Loucy (cell line): ENCODE data around the gene MIA2.

Source experiments
- H2AFZ ChIP-seq: fragments of 200-600 bp; sonication (generic); 2 replicates; pipeline ENCODE4 v1.6.0; 2016; ENCODE audit warnings: antibody characterized with exemption, mild to moderate bottlenecking, low read length, moderate library complexity
- H3F3A ChIP-seq: fragments of 200-600 bp; 2 replicates; pipeline ENCODE4 v1.6.0; 2016; ENCODE audit warnings: antibody characterized with exemption, low read depth, mild to moderate bottlenecking
- H3K27me3 ChIP-seq: fragments of 200-600 bp; sonication (generic); 2 replicates; pipeline ENCODE4 v1.6.1; 2014; ENCODE audit warnings: low read length, mild to moderate bottlenecking; ENCODE audit not compliant: insufficient read depth, poor library complexity, severe bottlenecking
- H3K36me3 ChIP-seq: fragments of 200-600 bp; sonication (generic); 2 replicates; pipeline ENCODE4 v1.6.1; 2016; ENCODE audit warnings: low read length; ENCODE audit not compliant: insufficient read depth
- H3K4me1 ChIP-seq: fragments of 200-600 bp; sonication (generic); 2 replicates; pipeline ENCODE4 v1.5.1; 2014; ENCODE audit warnings: low read length, mild to moderate bottlenecking; ENCODE audit not compliant: insufficient read depth, poor library complexity, severe bottlenecking
- H3K4me2 ChIP-seq: fragments of 200-600 bp; sonication (generic); 2 replicates; pipeline ENCODE4 v1.6.0; 2014; ENCODE audit warnings: antibody characterized with exemption, low read length, low read depth, mild to moderate bottlenecking; ENCODE audit not compliant: poor library complexity, severe bottlenecking
- H3K4me3 ChIP-seq: fragments of 200-600 bp; sonication (generic); 2 replicates; pipeline ENCODE4 v1.5.1; 2014; ENCODE audit warnings: low read length, mild to moderate bottlenecking, mixed read lengths; ENCODE audit not compliant: poor library complexity, severe bottlenecking
- H3K79me2 ChIP-seq: fragments of 200-600 bp; sonication (generic); 2 replicates; pipeline ENCODE4 v1.6.1; 2014; ENCODE audit warnings: low read length; ENCODE audit not compliant: insufficient read depth
- H3K9ac ChIP-seq: fragments of 200-600 bp; sonication (generic); 2 replicates; pipeline ENCODE4 v1.6.0; 2014; ENCODE audit warnings: mild to moderate bottlenecking, low read depth, low read length, moderate library complexity; ENCODE audit not compliant: poor library complexity, severe bottlenecking
- H3K9me2 ChIP-seq: fragments of 200-600 bp; sonication (generic); replicated peaks from 2 replicates; pipeline ENCODE4 v1.6.1; 2016; ENCODE audit warnings: low read depth, low read length, mixed read lengths
- H3K9me3 ChIP-seq: fragments of 200-600 bp; sonication (generic); 2 replicates; pipeline ENCODE4 v1.6.1; 2014; ENCODE audit warnings: mild to moderate bottlenecking, antibody characterized with exemption, low read length, low read depth; ENCODE audit not compliant: insufficient read depth
- H4K20me1 ChIP-seq: fragments of 200-600 bp; sonication (generic); 2 replicates; pipeline ENCODE4 v1.6.0; 2014; ENCODE audit warnings: antibody characterized with exemption, low read length, mild to moderate bottlenecking; ENCODE audit not compliant: insufficient read depth, poor library complexity, severe bottlenecking
- EZH2phosphoT487 ChIP-seq: fragments of 200-600 bp; IDR thresholded peaks from 2 replicates; pipeline ENCODE4 v1.6.1; 2018; ENCODE audit warnings: antibody characterized with exemption, mild to moderate bottlenecking, moderate library complexity, borderline replicate concordance
- TF ChIP-seq, protein P1 (sequence below): fragments of 200-600 bp; sonication (generic); conservative IDR thresholded peaks from 2 replicates; pipeline ENCODE4 v1.5.1; 2014; ENCODE audit warnings: mild to moderate bottlenecking, antibody characterized with exemption, low read length

Gene MIA2

GRCh38 chr14:39370415-39370814, 136.7 kb downstream of the MIA2 start:
- no peak overlapping the region for H3K4me3 ChIP-seq
- no peaks in the 10 kb centered on the region for H3K9me2 ChIP-seq
- H3K4me1 ChIP-seq = no peaks in the 10 kb centered on the region
- H3K36me3 ChIP-seq = no peaks in the 10 kb centered on the region
- H2AFZ ChIP-seq = no peak overlapping the region
- TF ChIP-seq, protein P1, sequence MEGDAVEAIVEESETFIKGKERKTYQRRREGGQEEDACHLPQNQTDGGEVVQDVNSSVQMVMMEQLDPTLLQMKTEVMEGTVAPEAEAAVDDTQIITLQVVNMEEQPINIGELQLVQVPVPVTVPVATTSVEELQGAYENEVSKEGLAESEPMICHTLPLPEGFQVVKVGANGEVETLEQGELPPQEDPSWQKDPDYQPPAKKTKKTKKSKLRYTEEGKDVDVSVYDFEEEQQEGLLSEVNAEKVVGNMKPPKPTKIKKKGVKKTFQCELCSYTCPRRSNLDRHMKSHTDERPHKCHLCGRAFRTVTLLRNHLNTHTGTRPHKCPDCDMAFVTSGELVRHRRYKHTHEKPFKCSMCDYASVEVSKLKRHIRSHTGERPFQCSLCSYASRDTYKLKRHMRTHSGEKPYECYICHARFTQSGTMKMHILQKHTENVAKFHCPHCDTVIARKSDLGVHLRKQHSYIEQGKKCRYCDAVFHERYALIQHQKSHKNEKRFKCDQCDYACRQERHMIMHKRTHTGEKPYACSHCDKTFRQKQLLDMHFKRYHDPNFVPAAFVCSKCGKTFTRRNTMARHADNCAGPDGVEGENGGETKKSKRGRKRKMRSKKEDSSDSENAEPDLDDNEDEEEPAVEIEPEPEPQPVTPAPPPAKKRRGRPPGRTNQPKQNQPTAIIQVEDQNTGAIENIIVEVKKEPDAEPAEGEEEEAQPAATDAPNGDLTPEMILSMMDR = no peak
- TF ChIP-seq EZH2phosphoT487 = no peak
- no peaks in the 10 kb centered on the region for H3F3A ChIP-seq
- H3K9ac ChIP-seq = no peak overlapping the region
- no peaks in the 10 kb centered on the region for H3K79me2 ChIP-seq
- no peak overlapping the region for H3K4me2 ChIP-seq
- no peaks in the 10 kb centered on the region for H4K20me1 ChIP-seq
- H3K9me3 ChIP-seq = no peaks in the 10 kb centered on the region
- H3K27me3 ChIP-seq = no peaks in the 10 kb centered on the region

DNA sequence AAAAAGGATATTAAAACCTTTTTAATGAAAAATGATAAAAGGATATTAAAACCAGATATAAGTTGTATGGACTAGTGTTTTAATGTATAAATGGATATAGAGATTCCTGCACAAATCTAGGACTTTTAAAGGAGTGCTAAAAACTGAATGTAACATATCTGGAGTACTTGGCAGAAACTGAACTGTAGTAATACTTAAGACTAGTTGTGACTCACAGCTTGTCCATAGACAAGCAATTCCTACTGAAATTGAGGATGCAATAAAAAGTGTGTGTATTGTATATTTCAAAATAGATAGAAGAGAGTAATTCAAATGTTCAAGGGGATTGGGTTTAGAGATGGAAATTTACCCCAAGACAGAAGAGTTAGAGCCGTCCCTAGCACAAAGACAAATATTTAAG, 138.9 kb downstream of the MIA2 start:
- no peak overlapping the region for H3K4me2 ChIP-seq
- no peaks in the 10 kb centered on the region for H3K36me3 ChIP-seq
- H3K27me3 ChIP-seq = no peaks in the 10 kb centered on the region
- no peaks in the 10 kb centered on the region for H3K9me2 ChIP-seq
- H3K4me1 ChIP-seq = peaks cover 4% of the 10 kb centered on the region
- TF ChIP-seq EZH2phosphoT487 = no peak
- TF ChIP-seq, protein P1 = no peak
- no peak overlapping the region for H2AFZ ChIP-seq
- H3F3A ChIP-seq = no peaks in the 10 kb centered on the region
- H3K79me2 ChIP-seq = no peaks in the 10 kb centered on the region
- H4K20me1 ChIP-seq = no peaks in the 10 kb centered on the region
- no peak overlapping the region for H3K9ac ChIP-seq
- no peaks in the 10 kb centered on the region for H3K9me3 ChIP-seq
- H3K4me3 ChIP-seq = no peak overlapping the region

DNA sequence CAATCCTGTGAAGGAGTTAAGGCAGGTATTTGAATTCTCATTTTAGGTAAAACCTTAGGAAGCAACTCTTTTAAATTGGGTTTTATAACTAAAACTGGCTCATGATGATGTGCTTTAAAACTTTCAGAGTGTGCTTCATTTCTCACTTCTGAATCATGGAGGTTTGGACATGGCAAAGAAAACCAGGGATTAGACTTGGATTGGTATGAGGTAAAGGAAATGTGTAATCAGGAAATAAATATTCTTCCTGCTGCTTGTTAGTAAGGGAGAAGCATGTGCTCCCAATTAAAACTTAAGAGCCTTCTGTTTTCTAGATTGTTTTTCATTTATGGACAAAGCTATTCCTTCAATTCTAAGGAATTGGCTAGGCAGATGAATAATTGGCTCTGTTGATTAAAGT, 141.1 kb downstream of the MIA2 start:
- no peak overlapping the region for H3K4me3 ChIP-seq
- no peak overlapping the region for H3K9ac ChIP-seq
- H2AFZ ChIP-seq = no peak overlapping the region
- H3F3A ChIP-seq = no peaks in the 10 kb centered on the region
- no peaks in the 10 kb centered on the region for H3K36me3 ChIP-seq
- H3K9me3 ChIP-seq = no peaks in the 10 kb centered on the region
- H3K79me2 ChIP-seq = no peaks in the 10 kb centered on the region
- H3K4me2 ChIP-seq = no peak overlapping the region
- no peaks in the 10 kb centered on the region for H3K27me3 ChIP-seq
- TF ChIP-seq, protein P1 = no peak
- no peak for TF ChIP-seq EZH2phosphoT487
- H3K9me2 ChIP-seq = no peaks in the 10 kb centered on the region
- no peaks in the 10 kb centered on the region for H4K20me1 ChIP-seq
- peaks cover 4% of the 10 kb centered on the region for H3K4me1 ChIP-seq
